ENCODE data around the gene CBY1.
"Not testable (repeated sequence)": the region's sequence is repeated elsewhere in the genome, so short reads cannot be mapped to it uniquely, and the experiment has no call there.

Gene CBY1

GRCh38 chr22:38613588-38613987 is 42.9 kb upstream of the CBY1 start:
- H3K79me2 ChIP-seq (ENCODE audit: insufficient read depth, low read length) = no peaks in the 10 kb centered on the region
- H2AFZ ChIP-seq (ENCODE audit: low read length) = no peak overlapping the region
- no peaks in the 10 kb centered on the region for H3K4me1 ChIP-seq (ENCODE audit: insufficient read depth, low read length, poor library complexity, severe bottlenecking)
- H3K27me3 ChIP-seq (ENCODE audit: insufficient read depth, low read length, poor library complexity, severe bottlenecking) = no peaks in the 10 kb centered on the region
- H3K36me3 ChIP-seq (ENCODE audit: insufficient read depth, low read length) = no peaks in the 10 kb centered on the region
- peaks cover 5% of the 10 kb centered on the region; the same call in 1 of the 2 replicates for H3K9me3 ChIP-seq (ENCODE audit: insufficient read depth, low read depth, low read length)
- no peak overlapping the region for H3K9ac ChIP-seq (ENCODE audit: low read depth, low read length, poor library complexity, severe bottlenecking)
- H3K9me2 ChIP-seq (replicated peaks; ENCODE audit: low read depth, low read length) = no peaks in the 10 kb centered on the region
- H4K20me1 ChIP-seq (ENCODE audit: insufficient read depth, low read length, poor library complexity, severe bottlenecking) = no peaks in the 10 kb centered on the region
- no peaks in the 10 kb centered on the region for H3F3A ChIP-seq (ENCODE audit: low read depth)
- H3K4me2 ChIP-seq (ENCODE audit: low read depth, low read length, poor library complexity, severe bottlenecking) = no peak overlapping the region
- no peak overlapping the region for H3K4me3 ChIP-seq (ENCODE audit: low read length, poor library complexity, severe bottlenecking)
- TF ChIP-seq EZH2phosphoT487 (IDR thresholded peaks at IDR 0.05; ENCODE audit: borderline replicate concordance) (no peak), CTCF (conservative IDR thresholded peaks at IDR 0.05; ENCODE audit: low read length) (no peak)

GRCh38 chr22:38614332-38615063 is 41.9 kb upstream of the CBY1 start:
- Histone ChIP-seq H3K36me3 (ENCODE audit: insufficient read depth, low read length) (no peaks in the 10 kb centered on the region), H3K27me3 (ENCODE audit: insufficient read depth, low read length, poor library complexity, severe bottlenecking) (no peaks in the 10 kb centered on the region), H3K4me2 (ENCODE audit: low read depth, low read length, poor library complexity, severe bottlenecking) (no peak overlapping the region), H3K4me1 (ENCODE audit: insufficient read depth, low read length, poor library complexity, severe bottlenecking) (no peaks in the 10 kb centered on the region), H2AFZ (ENCODE audit: low read length) (no peak overlapping the region), H3F3A (ENCODE audit: low read depth) (no peaks in the 10 kb centered on the region), H3K79me2 (ENCODE audit: insufficient read depth, low read length) (no peaks in the 10 kb centered on the region), H4K20me1 (ENCODE audit: insufficient read depth, low read length, poor library complexity, severe bottlenecking) (no peaks in the 10 kb centered on the region), H3K9me3 (ENCODE audit: insufficient read depth, low read depth, low read length) (peaks cover 5% of the 10 kb centered on the region; the same call in 1 of the 2 replicates), H3K4me3 (ENCODE audit: low read length, poor library complexity, severe bottlenecking) (no peak overlapping the region), H3K9ac (ENCODE audit: low read depth, low read length, poor library complexity, severe bottlenecking) (no peak overlapping the region), H3K9me2 (replicated peaks; ENCODE audit: low read depth, low read length) (no peaks in the 10 kb centered on the region)
- TF ChIP-seq EZH2phosphoT487 (IDR thresholded peaks at IDR 0.05; ENCODE audit: borderline replicate concordance) (no peak), CTCF (conservative IDR thresholded peaks at IDR 0.05; ENCODE audit: low read length) (no peak)

GRCh38 chr22:38615064-38615405 is 41.4 kb upstream of the CBY1 start:
- not testable (repeated sequence) for H3K9me3 ChIP-seq (ENCODE audit: insufficient read depth, low read depth, low read length); H3K36me3 ChIP-seq (ENCODE audit: insufficient read depth, low read length); H3K27me3 ChIP-seq (ENCODE audit: insufficient read depth, low read length, poor library complexity, severe bottlenecking); H3K4me1 ChIP-seq (ENCODE audit: insufficient read depth, low read length, poor library complexity, severe bottlenecking); H3K79me2 ChIP-seq (ENCODE audit: insufficient read depth, low read length); H3K4me3 ChIP-seq (ENCODE audit: low read length, poor library complexity, severe bottlenecking); H3K4me2 ChIP-seq (ENCODE audit: low read depth, low read length, poor library complexity, severe bottlenecking); H3K9me2 ChIP-seq (replicated peaks; ENCODE audit: low read depth, low read length); H4K20me1 ChIP-seq (ENCODE audit: insufficient read depth, low read length, poor library complexity, severe bottlenecking); H3F3A ChIP-seq (ENCODE audit: low read depth); H3K9ac ChIP-seq (ENCODE audit: low read depth, low read length, poor library complexity, severe bottlenecking); H2AFZ ChIP-seq (ENCODE audit: low read length)

- Histone ChIP-seq H3K36me3 (ENCODE audit: insufficient read depth, low read length) (no peaks in the 10 kb centered on the region), H2AFZ (ENCODE audit: low read length) (no peak overlapping the region), H3K4me3 (ENCODE audit: low read length, poor library complexity, severe bottlenecking) (no peak overlapping the region), H3K4me2 (ENCODE audit: low read depth, low read length, poor library complexity, severe bottlenecking) (no peak overlapping the region), H3K79me2 (ENCODE audit: insufficient read depth, low read length) (no peaks in the 10 kb centered on the region), H3K27me3 (ENCODE audit: insufficient read depth, low read length, poor library complexity, severe bottlenecking) (no peaks in the 10 kb centered on the region), H3K9ac (ENCODE audit: low read depth, low read length, poor library complexity, severe bottlenecking) (no peak overlapping the region), H3K4me1 (ENCODE audit: insufficient read depth, low read length, poor library complexity, severe bottlenecking) (no peaks in the 10 kb centered on the region), H3K9me2 (replicated peaks; ENCODE audit: low read depth, low read length) (no peaks in the 10 kb centered on the region), H4K20me1 (ENCODE audit: insufficient read depth, low read length, poor library complexity, severe bottlenecking) (no peaks in the 10 kb centered on the region), H3F3A (ENCODE audit: low read depth) (no peaks in the 10 kb centered on the region), H3K9me3 (ENCODE audit: insufficient read depth, low read depth, low read length) (peaks cover 5% of the 10 kb centered on the region; the same call in 1 of the 2 replicates)
- no peak for TF ChIP-seq EZH2phosphoT487 (IDR thresholded peaks at IDR 0.05; ENCODE audit: borderline replicate concordance)
These were observed 38.2 kb upstream of the CBY1 start for GRCh38 chr22:38618258-38618657.
